Spleen (tissue), 11 donors: ENCODE measurements around the gene CTBP1. TPM values are rescaled to one million over a fixed set of nuclear protein-coding genes. Genes with fewer than 3 reads are reported as not detected.

Source experiments
- DNase-seq: peaks from one replicate; pipeline ENCODE4 v3.0.0-alpha.2; 2020
- H3K27ac ChIP-seq, 8 donors: fragments of 200-600 bp; sonication (generic) in 7 of 8; 1 replicate in 4 of 8; 2 replicates in 4 of 8; pipeline versions ENCODE4 v1.5.0 to v1.8.0; 2016 to 2021; ENCODE audit warnings: inconsistent platforms in 4 of 8, mild to moderate bottlenecking in 4 of 8, moderate library complexity in 1 of 8
- H3K27me3 ChIP-seq, 7 donors: fragments of 200-600 bp; sonication (generic) in 6 of 7; replicated peaks in 1 of 7; 1 replicate in 4 of 7; 2 replicates in 3 of 7; pipeline versions ENCODE4 v1.5.0 to v1.8.0; 2016 to 2021; ENCODE audit warnings: inconsistent platforms in 3 of 7, mild to moderate bottlenecking in 1 of 7
- H3K36me3 ChIP-seq, 6 donors: fragments of 200-600 bp; sonication (generic) in 5 of 6; 1 replicate in 4 of 6; 2 replicates in 2 of 6; pipeline versions ENCODE4 v1.5.0 to v1.8.0; 2016 to 2021; ENCODE audit warnings: inconsistent platforms in 2 of 6
- H3K4me1 ChIP-seq, 6 donors: fragments of 200-600 bp; sonication (generic) in 5 of 6; 1 replicate in 3 of 6; 2 replicates in 3 of 6; pipeline versions ENCODE4 v1.5.0 to v1.8.0; 2016 to 2021; ENCODE audit warnings: inconsistent platforms in 3 of 6
- H3K4me3 ChIP-seq, 8 donors: fragments of 200-600 bp; sonication (generic) in 7 of 8; 1 replicate in 4 of 8; 2 replicates in 4 of 8; pipeline versions ENCODE4 v1.5.0 to v1.8.0; 2016 to 2021; ENCODE audit warnings: inconsistent platforms in 4 of 8, mild to moderate bottlenecking in 4 of 8, moderate library complexity in 2 of 8
- H3K9me3 ChIP-seq, 8 donors: fragments of 200-600 bp; sonication (generic) in 7 of 8; 1 replicate in 4 of 8; 2 replicates in 4 of 8; pipeline versions ENCODE4 v1.5.0 to v1.8.0; 2016 to 2021; ENCODE audit warnings: inconsistent platforms in 4 of 8
- CTCF ChIP-seq, 11 experiments: fragments of 200-600 bp in 7 of 11; fragments of 450-650 bp in 4 of 11; sonication (generic) in 4 of 11; IDR thresholded peaks in 8 of 11; conservative IDR thresholded peaks in 3 of 11; 1 replicate in 7 of 11; 2 replicates in 4 of 11; pipeline versions ENCODE4 v1.4.0 to v1.8.0; 2016 to 2021; ENCODE audit warnings: antibody characterized with exemption in 11 of 11, inconsistent platforms in 4 of 11, mild to moderate bottlenecking in 1 of 11
- POLR2A ChIP-seq, 3 donors: fragments of 450-650 bp; IDR thresholded peaks; one replicate each; pipeline ENCODE4 v1.5.1; 2017; ENCODE audit warnings: antibody characterized with exemption in 3 of 3, mild to moderate bottlenecking in 1 of 3
- POLR2AphosphoS5 ChIP-seq, 3 donors: sonication (generic); formaldehyde crosslinking; IDR thresholded peaks; one replicate each; pipeline ENCODE4 v1.5.1; 2017; ENCODE audit warnings: antibody characterized with exemption in 3 of 3
- WGBS, 5 donors: extraction: QIAGEN DNeasy Blood & Tissue Kit in 3 of 5; methylation state at CpG; one replicate each; pipeline versions ENCODE4 v1.1.5 to v1.1.7; 2013 to 2018; 5-methylcytosine and 5-hydroxymethylcytosine counted together
- intact Hi-C: fragments of 100-400 bp; cut with DNase I; formaldehyde crosslinking; loops from one replicate; pipeline ENCODE4 v1.15.0; 2023; ENCODE audit warnings: low total_unique reads
- polyA plus RNA-seq, 3 donors: library from polyadenylated mRNA; stranded (reverse); fragments of 200-250 nt; gene quantifications; one replicate each; pipeline ENCODE4 v1.2.1, GENCODE V29; 2013
- total RNA-seq, 7 donors: library from RNA; depleted of rRNA in 3 of 7; stranded (reverse); fragments of >200 nt in 3 of 7; fragmentation: NEBNext Ultra II Directional in 4 of 7; extraction: Animal tissue kit (Norgen Biotek cat#: 25700) in 4 of 7; gene quantifications; one replicate each; pipeline versions ENCODE4 v1.1.0 to v1.2.1, GENCODE V29; 2016 to 2021
- donor health status: healthy with polysubstance abuse.
- donor health status: DM: no; HTN: no; CAD: no; lungs with moderate emphysema.
- donor health status: DM: no; HTN: no; CAD: no.
- donor health status: Bipolar disorder and iron deficiency.
- donor health status: healthy.
- donor health status: DM: no; HTN: no; CAD: no.
- donor health status: DM: yes; HTN: yes; CAD: no.

The CTBP1 gene
- total and polyA plus RNA-seq, 10 donors, result 101 to 226 (median 187) TPM

- intact Hi-C loops, result loop anchor here (10.0 kb wide), 1 partner anchor 91 kb away; no protein-coding TSS in a partner anchor
- DNase-seq, result no peak
- Histone ChIP-seq H3K9me3 (peaks cover 0 to 8% (median 0%) of the 10 kb centered on the region in 8 donors), H3K27me3 (peaks cover 0 to 6% (median 0%) of the 10 kb centered on the region in 7 donors), H3K4me1 (peaks cover 0 to 57% (median 28%) of the 10 kb centered on the region in 6 donors), H3K36me3 (peaks cover 0 to 5% (median 0%) of the 10 kb centered on the region in 6 donors), H3K4me3 (no peak overlapping the region), H3K27ac (peak overlapping the region in 3 of 8 donors; percentile 30 to 68 (median 61))
- TF ChIP-seq CTCF (IDR thresholded peaks at IDR 0.05 in 8 of 11, conservative IDR thresholded peaks at IDR 0.05 in 3 of 11), result no peak
- no peak for TF ChIP-seq POLR2AphosphoS5 (IDR thresholded peaks at IDR 0.05)
- TF ChIP-seq POLR2A (IDR thresholded peaks at IDR 0.05), result no peak
- 78 to 97% (median 86%) methylated on average over 4 of the region's 4 CpGs for WGBS, 5 donors
These were observed 84.9 kb downstream of the CTBP1 start for GRCh38 chr4:1164040-1164439.

Other genes starting within 250 kb of the CTBP1 start
- 10 to 100 TPM in 5 of 7 donors, 1 to 10 TPM in 2; 7.9 to 20.6 (median 13.2) TPM for gene FGFRL1, start 237.5 kb downstream of the CTBP1 start, total RNA-seq
- gene FGFRL1, start 237.5 kb downstream of the CTBP1 start, polyA plus RNA-seq, result 1 to 10 TPM; 1.4 to 4.6 (median 1.5) TPM
- gene RNF212, start 135.6 kb downstream of the CTBP1 start, total RNA-seq, result 1 to 10 TPM in 5 of 7 donors, under 1 TPM in 2; 0.46 to 5.6 (median 2.3) TPM
- 1 to 10 TPM; 1.8 to 3.5 (median 2.0) TPM for gene RNF212, start 135.6 kb downstream of the CTBP1 start, polyA plus RNA-seq
- 10 to 100 TPM; 15.5 to 51.3 (median 43.7) TPM for gene SPON2, start 76.5 kb downstream of the CTBP1 start, total RNA-seq
- 10 to 100 TPM in 2 of 3 donors, 1 to 10 TPM in 1; 8.3 to 29.8 (median 11.7) TPM for gene SPON2, start 76.5 kb downstream of the CTBP1 start, polyA plus RNA-seq
- 100 to 1,000 TPM in 1 of 7 donors, 10 to 100 TPM in 6; 64.3 to 112 (median 85.6) TPM for gene MAEA, start 40.8 kb upstream of the CTBP1 start, total RNA-seq
- gene MAEA, start 40.8 kb upstream of the CTBP1 start, polyA plus RNA-seq, result 10 to 100 TPM; 46.6 to 76.5 (median 58.8) TPM
- gene UVSSA, start 98.1 kb upstream of the CTBP1 start, total RNA-seq, result 10 to 100 TPM; 23.9 to 54.0 (median 37.1) TPM
- gene UVSSA, start 98.1 kb upstream of the CTBP1 start, polyA plus RNA-seq, result 10 to 100 TPM in 2 of 3 donors, 1 to 10 TPM in 1; 3.0 to 15.5 (median 10.3) TPM
- not detected for gene NKX1-1, start 157.3 kb upstream of the CTBP1 start, total RNA-seq
- not detected for gene NKX1-1, start 157.3 kb upstream of the CTBP1 start, polyA plus RNA-seq